H1 (cell line): ENCODE results near the gene DOHH. TPM values are rescaled to one million over a fixed set of nuclear protein-coding genes. Genes with fewer than 3 reads are reported as not detected.

Source experiments
- RBBP5 ChIP-seq: IDR thresholded peaks from 2 replicates; pipeline ENCODE4 v1.7.1; 2012; ENCODE audit warnings: low read depth, mild to moderate bottlenecking, inconsistent platforms, low read length, moderate library complexity, borderline replicate concordance
- polyA plus RNA-seq, 7 experiments: library from polyadenylated mRNA; depleted of rRNA in 3 of 7; stranded (reverse) in 5 of 7; unstranded in 2 of 7; fragments of >200 nt in 5 of 7; fragments of 200-250 nt in 2 of 7; gene quantifications; 1 replicate in 5 of 7; 2 replicates in 1 of 7; 4 replicates in 1 of 7; pipeline versions ENCODE4 v1.2.1 to v1.2.3, GENCODE V29; 2011 to 2013; ENCODE audit warnings: missing spikeins in 2 of 7, mixed read lengths in 2 of 7
- total RNA-seq: library from RNA; stranded (reverse); fragmentation: NEBNext Ultra II Directional; extraction: Animal tissue kit (Norgen Biotek cat#: 25700); gene quantifications from 2 replicates; pipeline ENCODE4 v1.2.1, GENCODE V29; 2021

The DOHH gene
- total and polyA plus RNA-seq, 2 of the 8 experiments (the other 6 are each of a cell fraction or from before 2014, with no cell fraction given): 7.3 to 17.7 TPM

GRCh38 chr19:3545669-3546034 lies 45.2 kb upstream of the DOHH start (continued):
- TF ChIP-seq RBBP5: no peak
